HG02970 (cell line): ENCODE results near the gene TXNRD1.
"Not testable (repeated sequence)": the region's sequence is repeated elsewhere in the genome, so short reads cannot be mapped to it uniquely, and the experiment has no call there.

Experiments used
- ATAC-seq: cut with Tn5 transposase; IDR thresholded peaks from one replicate; pipeline ENCODE4 v1.9.1; 2021; ENCODE audit warnings: mild to moderate bottlenecking, moderate library complexity, moderate number of reproducible peaks; ENCODE audit not compliant: unreplicated experiment, low FRiP score

The TXNRD1 gene

GRCh38 chr12:104215638-104216297 is at the start of gene TXNRD1:
TXNRD1 (plus strand) TSS chr12:104215779; CDS start chr12:104215803, 24 bp downstream.
- ATAC-seq = peak; percentile 58

DNA sequence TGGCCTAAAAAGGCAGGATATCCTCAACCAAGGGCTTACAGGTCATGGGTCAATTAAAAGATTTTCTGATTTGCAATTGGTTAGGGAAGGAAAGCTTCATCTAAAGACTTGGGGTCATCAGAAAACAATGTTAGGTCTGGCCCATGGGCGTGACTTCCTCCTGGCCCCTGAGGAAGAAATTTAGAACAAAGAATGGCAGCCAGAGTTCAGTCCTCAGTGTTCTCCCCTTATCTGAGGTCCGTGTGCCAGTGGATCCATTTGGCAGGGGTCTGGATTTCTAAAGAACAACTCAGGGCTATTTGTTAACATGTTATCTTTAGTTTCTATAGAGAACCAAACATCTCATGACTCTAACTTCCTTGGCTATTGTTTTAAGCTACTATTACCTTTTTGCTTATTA is 49.8 kb upstream of the TXNRD1 start:
- no peak for ATAC-seq

GRCh38 chr12:104166465-104166864 is 49.1 kb upstream of the TXNRD1 start:
- no peak for ATAC-seq

GRCh38 chr12:104167519-104168458 is 47.8 kb upstream of the TXNRD1 start:
- no peak for ATAC-seq

DNA sequence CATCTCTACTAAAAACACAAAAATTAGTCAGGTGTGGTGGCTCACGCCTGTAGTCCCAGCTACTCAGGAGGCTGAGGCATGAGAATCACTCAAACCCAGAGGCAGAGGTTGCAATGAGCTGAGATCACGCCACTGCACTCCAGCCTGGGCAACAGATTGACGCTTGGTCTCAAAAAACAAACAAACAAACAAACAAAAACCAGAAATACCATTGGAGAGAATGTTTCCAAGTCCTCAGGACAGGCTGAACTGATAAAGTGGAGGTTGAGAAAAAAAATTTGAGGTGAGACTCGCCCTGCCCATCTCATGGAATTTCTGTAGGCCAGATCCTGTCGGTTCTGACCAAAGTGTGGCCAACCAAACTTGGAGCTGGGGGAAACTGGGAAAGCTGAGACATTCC is 47.0 kb upstream of the TXNRD1 start:
- no peak for ATAC-seq

DNA sequence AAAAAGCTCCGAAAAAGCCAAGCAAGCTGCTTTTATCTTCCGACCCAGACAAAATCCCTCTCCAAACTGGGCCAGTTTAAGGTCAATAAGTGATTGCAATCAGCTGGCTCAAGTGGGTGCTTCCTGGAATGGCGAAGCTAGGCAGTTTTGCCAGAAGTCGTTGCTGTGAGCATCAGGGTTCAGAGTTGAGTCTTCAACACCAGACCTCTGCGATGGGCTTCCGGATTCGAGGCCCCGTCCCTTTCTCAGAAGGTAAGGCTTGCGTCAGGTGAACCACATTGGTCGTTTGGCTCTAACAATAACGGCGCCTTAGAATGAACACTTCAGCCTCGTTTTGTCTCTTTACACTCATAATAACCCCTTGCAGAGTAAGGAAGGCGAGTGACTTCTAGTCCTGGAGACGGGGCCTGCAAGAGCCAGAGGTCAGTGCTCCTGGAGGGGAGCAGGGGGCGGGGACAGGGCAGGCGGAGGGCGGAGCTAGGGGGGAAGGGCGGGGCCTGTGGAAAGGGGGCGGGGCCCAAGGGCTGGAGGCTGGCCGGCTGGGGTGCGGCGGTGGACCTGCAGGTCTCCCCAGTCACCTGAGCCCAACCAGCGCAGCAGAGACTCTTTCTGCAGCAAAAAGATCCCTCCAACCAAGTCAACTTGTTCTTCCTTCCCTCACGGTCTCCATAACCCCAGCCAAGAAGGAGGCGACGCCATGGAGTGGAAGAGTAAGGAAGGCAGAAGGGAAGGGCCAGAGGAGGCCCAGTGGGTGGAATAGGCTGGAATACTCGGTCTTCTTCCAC is 43.6 kb upstream of the TXNRD1 start:
- ATAC-seq = no peak

GRCh38 chr12:104172570-104172947 is 43.0 kb upstream of the TXNRD1 start:
- no peak for ATAC-seq

GRCh38 chr12:104173804-104174203 is 41.8 kb upstream of the TXNRD1 start:
- not testable (repeated sequence) for ATAC-seq

- ATAC-seq = no peak
These were observed 39.8 kb upstream of the TXNRD1 start for GRCh38 chr12:104175726-104176247.

- ATAC-seq = no peak
These were observed 38.3 kb upstream of the TXNRD1 start for GRCh38 chr12:104177336-104177662.

- no peak for ATAC-seq
These were observed 37.7 kb upstream of the TXNRD1 start for GRCh38 chr12:104177663-104178501.

GRCh38 chr12:104180374-104180773 is 35.2 kb upstream of the TXNRD1 start:
- ATAC-seq = no peak

GRCh38 chr12:104181313-104181712 is 34.3 kb upstream of the TXNRD1 start:
- no peak for ATAC-seq

- no peak for ATAC-seq
These were observed 33.4 kb upstream of the TXNRD1 start for GRCh38 chr12:104182144-104182543.

- no peak for ATAC-seq
These were observed 32.8 kb upstream of the TXNRD1 start for GRCh38 chr12:104182621-104183378.

DNA sequence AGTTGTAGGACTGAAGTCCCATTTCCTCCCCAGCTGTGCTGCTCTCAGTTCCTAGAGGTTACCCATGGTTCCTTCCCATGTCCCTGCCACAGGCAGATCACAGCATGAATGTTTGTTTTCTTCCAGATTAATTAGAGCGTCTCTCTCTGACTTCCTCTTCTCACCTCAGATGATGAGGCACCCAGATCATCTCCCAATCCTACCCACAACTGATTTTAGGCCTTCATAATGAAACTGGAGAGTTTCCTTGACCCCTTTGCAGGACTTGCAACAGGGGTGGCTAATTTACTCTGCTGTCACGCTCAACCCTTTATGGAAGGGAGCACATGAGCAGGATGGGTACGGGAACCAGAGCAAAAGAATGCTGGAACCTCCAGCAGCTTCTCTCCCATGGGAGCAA is 32.1 kb upstream of the TXNRD1 start:
- ATAC-seq = no peak

DNA sequence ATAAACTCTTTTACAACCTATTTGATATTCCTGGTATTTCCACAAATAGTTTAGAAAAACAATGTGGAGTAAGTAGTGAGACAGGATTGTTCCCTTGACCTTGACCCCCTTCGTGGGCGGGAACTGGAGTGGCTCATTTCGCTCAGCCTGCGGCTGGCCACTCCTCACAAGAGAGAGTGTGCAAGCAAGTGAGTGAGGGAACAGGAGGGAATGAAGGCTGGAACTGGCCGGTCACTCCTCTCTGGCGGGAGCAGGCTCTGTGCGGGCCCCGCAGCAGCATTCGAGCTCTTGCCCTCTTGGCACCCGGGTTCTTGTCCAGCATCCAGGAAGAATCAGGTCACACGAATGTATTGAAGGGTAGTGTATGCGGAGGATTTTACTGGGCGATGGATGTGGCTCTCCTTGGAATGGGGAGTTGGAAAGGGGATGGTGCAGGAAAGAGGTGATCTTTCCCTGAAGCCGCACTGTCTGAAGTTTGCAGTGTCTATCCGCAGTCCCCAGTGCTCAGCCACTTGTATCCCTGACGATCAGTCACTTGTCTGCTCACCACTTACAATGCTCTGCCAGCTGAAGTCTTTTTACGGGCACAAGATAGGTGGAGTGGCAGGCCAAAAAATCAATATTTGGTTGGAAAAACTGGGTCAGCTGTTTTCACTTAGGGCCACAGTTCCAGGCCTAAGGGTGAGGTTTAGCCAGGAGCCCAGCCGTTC is 28.0 kb upstream of the TXNRD1 start:
- no peak for ATAC-seq

GRCh38 chr12:104188534-104188933 is 27.0 kb upstream of the TXNRD1 start:
- ATAC-seq = no peak
